PFSK-1 (cell line): ENCODE results near the gene TGOLN2. TPM values are rescaled to one million over a fixed set of nuclear protein-coding genes. Genes with fewer than 3 reads are reported as not detected.

Experiments
- FOXP2 ChIP-seq: optimal IDR thresholded peaks from 2 replicates; pipeline ENCODE3; 2011; ENCODE audit warnings: borderline replicate concordance, control low read depth, inconsistent platforms; ENCODE audit not compliant: insufficient read depth; ENCODE audit errors: extremely low read length, extremely low read depth
- POLR2AphosphoS5 ChIP-seq: IDR thresholded peaks from 2 replicates; pipeline ENCODE4 v1.6.1; 2012; ENCODE audit warnings: low read depth, mild to moderate bottlenecking, control low read depth, low read length, moderate library complexity
- SIN3A ChIP-seq: IDR thresholded peaks from 2 replicates; pipeline ENCODE4 v1.6.1; 2012; ENCODE audit warnings: mild to moderate bottlenecking, low read length, moderate library complexity, borderline replicate concordance; ENCODE audit not compliant: insufficient read depth
- TAF1 ChIP-seq: IDR thresholded peaks from 2 replicates; pipeline ENCODE4 v1.6.1; 2012; ENCODE audit warnings: low read length, control low read depth, borderline replicate concordance; ENCODE audit not compliant: insufficient read depth
- polyA plus RNA-seq: library from polyadenylated mRNA; unstranded; fragments of >200 nt; gene quantifications from one replicate; pipeline ENCODE4 v1.2.1, GENCODE V29; 2012; ENCODE audit warnings: low read depth, missing spikeins; ENCODE audit not compliant: insufficient read length
- TF ChIP-seq, protein P1 (sequence below), 2 experiments: IDR thresholded peaks; 2 replicates each; pipeline versions ENCODE4 v1.6.1 to v1.8.0; 2011 to 2012; ENCODE audit warnings: low read depth in 2 of 2, low read length in 2 of 2, control low read depth in 1 of 2, inconsistent platforms in 1 of 2, mild to moderate bottlenecking in 1 of 2, moderate library complexity in 1 of 2; ENCODE audit not compliant: insufficient read depth in 1 of 2

The TGOLN2 gene
- 35.8 TPM for polyA plus RNA-seq

DNA sequence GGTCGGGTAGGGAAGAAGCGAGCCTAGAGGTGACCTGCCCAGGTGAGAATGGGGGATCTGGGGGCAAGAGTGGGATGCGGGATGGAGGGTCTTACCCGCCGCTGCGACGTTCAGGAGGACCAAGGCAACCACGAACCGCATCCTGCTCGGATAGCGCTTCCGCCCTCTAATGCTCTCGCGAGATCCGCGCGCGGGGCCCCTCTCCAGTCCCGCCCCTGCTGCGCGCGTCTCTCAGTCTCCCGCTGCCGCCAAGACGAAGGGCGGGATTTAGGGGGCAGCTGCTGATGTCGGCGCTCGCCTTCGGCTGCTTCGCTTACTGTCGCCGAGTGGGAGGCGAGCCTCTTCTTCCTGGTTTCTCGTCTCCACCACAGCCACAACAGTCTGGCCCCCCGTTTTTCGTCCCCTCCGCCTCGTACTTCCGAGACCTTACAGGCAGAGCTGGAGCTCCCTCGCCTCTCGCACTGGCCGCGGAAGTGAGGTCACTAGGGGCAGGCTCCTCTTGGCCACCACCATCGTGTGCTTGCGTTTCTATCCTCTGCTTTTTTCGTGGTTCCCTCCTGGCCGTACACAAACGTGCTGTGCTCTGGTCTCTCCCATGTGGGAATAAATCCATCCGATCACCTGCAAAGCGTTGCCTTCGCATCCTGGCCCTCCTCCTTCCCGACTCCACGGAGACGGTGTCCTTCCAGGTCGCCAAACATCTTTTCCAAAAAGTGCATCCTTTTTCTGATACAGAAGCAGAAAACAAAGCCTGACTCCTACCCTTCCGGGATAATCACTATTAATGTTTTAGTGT, at the start of gene TGOLN2:
Gene TGOLN2, minus strand, starts transcription at position 168 of the 796 bp plus-strand sequence. Its CDS starts 27 bp downstream, at position 141.
- TF ChIP-seq, protein P1, sequence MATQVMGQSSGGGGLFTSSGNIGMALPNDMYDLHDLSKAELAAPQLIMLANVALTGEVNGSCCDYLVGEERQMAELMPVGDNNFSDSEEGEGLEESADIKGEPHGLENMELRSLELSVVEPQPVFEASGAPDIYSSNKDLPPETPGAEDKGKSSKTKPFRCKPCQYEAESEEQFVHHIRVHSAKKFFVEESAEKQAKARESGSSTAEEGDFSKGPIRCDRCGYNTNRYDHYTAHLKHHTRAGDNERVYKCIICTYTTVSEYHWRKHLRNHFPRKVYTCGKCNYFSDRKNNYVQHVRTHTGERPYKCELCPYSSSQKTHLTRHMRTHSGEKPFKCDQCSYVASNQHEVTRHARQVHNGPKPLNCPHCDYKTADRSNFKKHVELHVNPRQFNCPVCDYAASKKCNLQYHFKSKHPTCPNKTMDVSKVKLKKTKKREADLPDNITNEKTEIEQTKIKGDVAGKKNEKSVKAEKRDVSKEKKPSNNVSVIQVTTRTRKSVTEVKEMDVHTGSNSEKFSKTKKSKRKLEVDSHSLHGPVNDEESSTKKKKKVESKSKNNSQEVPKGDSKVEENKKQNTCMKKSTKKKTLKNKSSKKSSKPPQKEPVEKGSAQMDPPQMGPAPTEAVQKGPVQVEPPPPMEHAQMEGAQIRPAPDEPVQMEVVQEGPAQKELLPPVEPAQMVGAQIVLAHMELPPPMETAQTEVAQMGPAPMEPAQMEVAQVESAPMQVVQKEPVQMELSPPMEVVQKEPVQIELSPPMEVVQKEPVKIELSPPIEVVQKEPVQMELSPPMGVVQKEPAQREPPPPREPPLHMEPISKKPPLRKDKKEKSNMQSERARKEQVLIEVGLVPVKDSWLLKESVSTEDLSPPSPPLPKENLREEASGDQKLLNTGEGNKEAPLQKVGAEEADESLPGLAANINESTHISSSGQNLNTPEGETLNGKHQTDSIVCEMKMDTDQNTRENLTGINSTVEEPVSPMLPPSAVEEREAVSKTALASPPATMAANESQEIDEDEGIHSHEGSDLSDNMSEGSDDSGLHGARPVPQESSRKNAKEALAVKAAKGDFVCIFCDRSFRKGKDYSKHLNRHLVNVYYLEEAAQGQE (IDR thresholded peaks at IDR 0.05; ENCODE audit: insufficient read depth in 1 of 2, low read depth in 2 of 2, low read length in 2 of 2) = peak in 1 of 2 experiments; percentile 39; a peak in 1 of 4 replicates
- TF ChIP-seq FOXP2 (peak; percentile 48), POLR2AphosphoS5 (peak; percentile 99), TAF1 (peak; percentile 86), SIN3A (no peak; the same call in 1 of the 2 replicates)

- no peak for TF ChIP-seq POLR2AphosphoS5
- TF ChIP-seq FOXP2 = no peak
- no peak for TF ChIP-seq SIN3A
- no peak for TF ChIP-seq TAF1
Observed at GRCh38 chr2:85377083-85377482, 49.3 kb upstream of the TGOLN2 start.

DNA sequence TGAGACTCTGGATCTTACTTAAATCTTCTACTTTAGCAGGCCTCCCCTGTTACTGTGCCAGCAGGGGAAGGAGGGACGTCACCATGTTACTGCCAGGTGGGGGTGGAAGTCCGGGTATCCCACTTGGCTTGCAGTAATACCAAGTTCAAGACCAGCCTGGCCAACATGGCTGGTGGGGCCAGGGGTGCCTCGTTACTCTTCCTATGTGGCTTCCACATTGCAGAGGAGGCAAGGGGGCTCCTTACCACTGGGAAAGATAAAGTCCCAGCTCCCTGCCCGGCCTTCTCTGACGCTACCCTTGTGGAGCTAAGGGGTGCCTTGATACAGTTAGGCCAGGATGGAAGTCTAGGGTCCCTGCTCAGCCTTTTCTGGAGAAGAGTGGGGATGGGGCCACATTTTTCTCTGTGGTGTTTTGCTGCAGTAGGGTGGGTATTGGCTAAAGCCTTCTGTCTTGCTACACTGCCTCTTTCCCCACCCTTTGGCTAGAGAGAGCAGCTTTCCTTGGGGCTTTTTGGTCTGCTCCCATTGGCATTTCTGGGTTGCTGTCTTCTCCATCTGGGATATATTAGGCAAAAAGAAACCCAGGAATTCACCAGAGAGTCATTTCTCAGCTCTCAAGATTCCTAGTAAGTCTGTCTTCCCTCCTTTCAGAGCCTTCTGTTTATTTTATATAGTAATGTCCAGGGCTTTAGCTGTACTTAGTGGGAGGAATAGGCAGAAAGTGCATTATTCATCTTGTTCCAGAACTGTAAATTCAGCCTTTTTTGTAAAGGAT, 48.7 kb upstream of the TGOLN2 start:
- TF ChIP-seq TAF1 = no peak
- TF ChIP-seq, protein P1 (IDR thresholded peaks at IDR 0.05; ENCODE audit: insufficient read depth in 1 of 2, low read depth in 2 of 2, low read length in 2 of 2) = no peak
- no peak for TF ChIP-seq SIN3A
- no peak for TF ChIP-seq POLR2AphosphoS5
- no peak for TF ChIP-seq FOXP2

DNA sequence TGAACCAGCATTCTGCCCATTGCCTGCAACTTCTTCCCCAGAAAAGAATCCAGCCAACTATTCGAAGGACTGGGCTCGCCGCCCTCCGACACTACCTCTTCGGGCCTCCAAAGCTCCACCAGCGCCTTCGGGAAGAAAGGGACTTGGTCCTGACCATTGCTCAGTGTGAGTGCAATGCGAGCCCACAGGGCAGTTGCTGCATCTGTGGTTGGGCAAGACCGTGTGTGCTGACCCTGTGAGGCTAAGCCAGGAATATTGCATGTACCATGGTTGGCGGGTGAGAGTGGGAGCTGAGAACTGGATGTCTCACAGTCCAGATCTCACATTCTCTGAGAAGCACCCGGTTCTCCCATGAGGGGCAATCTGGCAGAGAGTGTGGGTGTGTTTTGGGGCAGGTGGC, 43.3 kb upstream of the TGOLN2 start:
- no peak for TF ChIP-seq FOXP2
- TF ChIP-seq TAF1 = no peak
- TF ChIP-seq, protein P1 (IDR thresholded peaks at IDR 0.05; ENCODE audit: insufficient read depth in 1 of 2, low read depth in 2 of 2, low read length in 2 of 2) = no peak
- no peak for TF ChIP-seq POLR2AphosphoS5
- no peak for TF ChIP-seq SIN3A

- TF ChIP-seq TAF1 = no peak
- TF ChIP-seq, protein P1 (IDR thresholded peaks at IDR 0.05; ENCODE audit: insufficient read depth in 1 of 2, low read depth in 2 of 2, low read length in 2 of 2) = no peak
- TF ChIP-seq SIN3A = no peak
- TF ChIP-seq FOXP2 = no peak
Observed at GRCh38 chr2:85369500-85369899, 41.7 kb upstream of the TGOLN2 start.
